HCT116 (cell line): Measurements from ENCODE around the gene KBTBD13. TPM values are rescaled to one million over a fixed set of nuclear protein-coding genes. Genes with fewer than 3 reads are reported as not detected.

Experiments used
- ATAC-seq: fragments of 200-7000 bp; cut with Tn5 transposase; 2 replicates; pipeline ENCODE4 v1.9.1; 2020; ENCODE audit warnings: mild to moderate bottlenecking, moderate library complexity
- BruUV-seq: library from RNA; stranded (reverse); fragments of 400-500 nt; replicated peaks from 2 replicates; lab custom pipeline; 2021; lab: Mats Ljungman, UMichigan
- CTCF ChIA-PET: fragments of 300-600 bp; sonication (Branson Sonifier 250); formaldehyde crosslinking; loops from one replicate; lab custom pipeline; 2021; ENCODE audit warnings: antibody characterized with exemption; lab: Charles Lee
- POLR2A ChIA-PET: fragments of 300-600, 350-600 bp; sonication (Branson Sonifier 250); formaldehyde crosslinking; loops from one replicate; lab custom pipeline; 2021; ENCODE audit warnings: antibody characterized with exemption; lab: Charles Lee
- RAD21 ChIA-PET, 2 experiments: fragments of 300-600 bp; sonication (Branson Sonifier 250); formaldehyde crosslinking; loops; one replicate each; lab custom pipeline; 2023; ENCODE audit warnings: low total read pairs in 2 of 2; ENCODE audit not compliant: uncharacterized antibody in 2 of 2, unreplicated experiment in 2 of 2, low non-redundant PET in 1 of 2; lab: Charles Lee
- DNase-seq: peaks from one replicate; pipeline ENCODE4 v3.0.0-alpha.2; 2010; ENCODE audit warnings: low read depth, low spot score
- H2AFZ ChIP-seq: fragments of 200-600 bp; shearing (Covaris generic), sonication (generic); 2 replicates; pipeline ENCODE4 v1.6.1; 2017; ENCODE audit warnings: low read depth, mixed run types, mixed read lengths, antibody characterized with exemption, low read length; ENCODE audit not compliant: poor library complexity, severe bottlenecking
- H3K27ac ChIP-seq: 2 replicates; pipeline ENCODE4 v1.5.1; 2012; ENCODE audit warnings: low read depth, low read length
- H3K27me3 ChIP-seq: fragments of 200-600 bp; sonication (generic); 2 replicates; pipeline ENCODE4 v1.6.1; 2016; ENCODE audit warnings: mixed run types, low read length, mixed read lengths; ENCODE audit not compliant: insufficient read depth
- H3K36me3 ChIP-seq, 2 experiments: fragments of 200-500 bp in 1 of 2; fragments of 200-600 bp in 1 of 2; sonication (Bioruptor generic) in 1 of 2; sonication (generic) in 1 of 2; 2 replicates each; pipeline versions ENCODE4 v1.5.1 to v1.6.1; 2014 to 2016; ENCODE audit warnings: low read length in 2 of 2, inconsistent platforms in 1 of 2, mixed read lengths in 1 of 2, mixed run types in 1 of 2; ENCODE audit not compliant: insufficient read depth in 2 of 2, control insufficient read depth in 1 of 2
- H3K4me1 ChIP-seq, 2 experiments: fragments of 200-600 bp in 1 of 2; sonication (generic) in 1 of 2; 2 replicates each; pipeline versions ENCODE4 v1.5.1 to v1.6.1; 2012 to 2017; ENCODE audit warnings: low read length in 2 of 2, inconsistent platforms in 1 of 2, mild to moderate bottlenecking in 1 of 2, mixed read lengths in 1 of 2, mixed run types in 1 of 2, moderate library complexity in 1 of 2; ENCODE audit not compliant: insufficient read depth in 2 of 2, control insufficient read depth in 1 of 2
- H3K4me2 ChIP-seq: fragments of 200-600 bp; sonication (generic); 2 replicates; pipeline ENCODE4 v1.6.1; 2017; ENCODE audit warnings: mixed run types, low read length, mixed read lengths
- H3K4me3 ChIP-seq, 2 experiments: fragments of 200-600 bp in 1 of 2; sonication (generic) in 1 of 2; replicated peaks in 1 of 2; 2 replicates each; pipeline ENCODE4 v1.5.1; 2011 to 2016; ENCODE audit warnings: low read length in 2 of 2, control low read depth in 1 of 2, low read depth in 1 of 2, mild to moderate bottlenecking in 1 of 2, mixed read lengths in 1 of 2, mixed run types in 1 of 2
- H3K79me2 ChIP-seq: fragments of 200-600 bp; sonication (generic); 2 replicates; pipeline ENCODE4 v1.6.1; 2017; ENCODE audit warnings: mild to moderate bottlenecking, mixed run types, low read length, moderate library complexity, mixed read lengths; ENCODE audit not compliant: insufficient read depth
- H3K9ac ChIP-seq: fragments of 200-600 bp; sonication (generic); 2 replicates; pipeline ENCODE4 v1.6.1; 2016; ENCODE audit warnings: low read length, mixed read lengths
- H3K9me2 ChIP-seq: fragments of 200-600 bp; sonication (generic), shearing (Covaris generic); 2 replicates; pipeline ENCODE4 v1.6.1; 2017; ENCODE audit warnings: mixed run types, mild to moderate bottlenecking, moderate library complexity; ENCODE audit not compliant: insufficient read depth
- H3K9me3 ChIP-seq, 2 experiments: fragments of 200-500 bp in 1 of 2; fragments of 200-600 bp in 1 of 2; sonication (Bioruptor generic) in 1 of 2; sonication (generic) in 1 of 2; 2 replicates each; pipeline ENCODE4 v1.6.1; 2014 to 2017; ENCODE audit warnings: low read length in 2 of 2, mixed read lengths in 2 of 2, inconsistent platforms in 1 of 2, low read depth in 1 of 2, mild to moderate bottlenecking in 1 of 2, mixed run types in 1 of 2, moderate library complexity in 1 of 2; ENCODE audit not compliant: control insufficient read depth in 1 of 2, insufficient read depth in 1 of 2
- H4K20me1 ChIP-seq: fragments of 200-600 bp; sonication (generic), shearing (Covaris generic); 2 replicates; pipeline ENCODE4 v1.6.1; 2017; ENCODE audit warnings: mixed run types, mild to moderate bottlenecking, moderate library complexity; ENCODE audit not compliant: insufficient read depth
- CEBPB ChIP-seq: IDR thresholded peaks from 2 replicates; pipeline ENCODE4 v1.6.1; 2012; ENCODE audit warnings: low read depth
- EGR1 ChIP-seq: IDR thresholded peaks from 2 replicates; pipeline ENCODE4 v1.6.1; 2012; ENCODE audit warnings: low read depth
- ELF1 ChIP-seq: IDR thresholded peaks from 2 replicates; pipeline ENCODE4 v1.6.1; 2012; ENCODE audit warnings: low read depth, borderline replicate concordance
- JUND ChIP-seq: IDR thresholded peaks from 2 replicates; pipeline ENCODE4 v1.6.1; 2012
- POLR2AphosphoS5 ChIP-seq: IDR thresholded peaks from 2 replicates; pipeline ENCODE4 v1.6.1; 2011; ENCODE audit warnings: mild to moderate bottlenecking, low read depth, low read length, moderate library complexity
- RAD21 ChIP-seq: IDR thresholded peaks from 2 replicates; pipeline ENCODE4 v1.6.1; 2012; ENCODE audit warnings: low read depth, mild to moderate bottlenecking
- SIN3A ChIP-seq: IDR thresholded peaks from 2 replicates; pipeline ENCODE4 v1.6.1; 2012; ENCODE audit warnings: low read depth
- TCF7L2 ChIP-seq: IDR thresholded peaks from 2 replicates; pipeline ENCODE4 v1.7.0; 2011; ENCODE audit warnings: borderline replicate concordance, inconsistent platforms; ENCODE audit not compliant: insufficient read depth, insufficient read length; ENCODE audit errors: extremely low read depth
- ZFX ChIP-seq: fragments of 450-650 bp; IDR thresholded peaks from 2 replicates; pipeline ENCODE4 v1.6.1; 2017
- ZNF274 ChIP-seq: fragments of 200-500 bp; sonication (Bioruptor generic); IDR thresholded peaks from 2 replicates; pipeline ENCODE4 v1.6.1; 2014; ENCODE audit warnings: mild to moderate bottlenecking, low read depth, low read length, inconsistent platforms
- intact Hi-C: fragments of 100-400 bp; cut with micrococcal nuclease; formaldehyde crosslinking; loops from 2 replicates; pipeline ENCODE4 v1.10.0; 2022
- total RNA-seq: library from RNA; stranded (reverse); gene quantifications from one replicate; pipeline ENCODE4 v1.2.1, GENCODE V29; 2021; ENCODE audit not compliant: unreplicated experiment
- TF ChIP-seq, protein P1 (sequence below): IDR thresholded peaks from 2 replicates; pipeline ENCODE4 v1.6.1; 2012
- TF ChIP-seq, protein P2 (sequence below), 3 experiments: fragments of 200-600 bp in 1 of 3; sonication (generic) in 1 of 3; IDR thresholded peaks in 2 of 3; conservative IDR thresholded peaks in 1 of 3; 2 replicates each; pipeline ENCODE4 v1.5.1; 2012 to 2017; ENCODE audit warnings: low read depth in 2 of 3, low read length in 2 of 3, antibody characterized with exemption in 1 of 3, borderline replicate concordance in 1 of 3, control low read depth in 1 of 3, mild to moderate bottlenecking in 1 of 3, mixed read lengths in 1 of 3, mixed run types in 1 of 3, moderate library complexity in 1 of 3; ENCODE audit not compliant: insufficient read depth in 1 of 3
- TF ChIP-seq, protein P3 (sequence below): IDR thresholded peaks from 2 replicates; pipeline ENCODE4 v1.6.1; 2011; ENCODE audit warnings: mild to moderate bottlenecking, low read length, moderate library complexity; ENCODE audit not compliant: insufficient replicate concordance; ENCODE audit errors: extremely low read depth

Gene KBTBD13
- total RNA-seq, 1 experiment from 2014 or later = not detected

DNA sequence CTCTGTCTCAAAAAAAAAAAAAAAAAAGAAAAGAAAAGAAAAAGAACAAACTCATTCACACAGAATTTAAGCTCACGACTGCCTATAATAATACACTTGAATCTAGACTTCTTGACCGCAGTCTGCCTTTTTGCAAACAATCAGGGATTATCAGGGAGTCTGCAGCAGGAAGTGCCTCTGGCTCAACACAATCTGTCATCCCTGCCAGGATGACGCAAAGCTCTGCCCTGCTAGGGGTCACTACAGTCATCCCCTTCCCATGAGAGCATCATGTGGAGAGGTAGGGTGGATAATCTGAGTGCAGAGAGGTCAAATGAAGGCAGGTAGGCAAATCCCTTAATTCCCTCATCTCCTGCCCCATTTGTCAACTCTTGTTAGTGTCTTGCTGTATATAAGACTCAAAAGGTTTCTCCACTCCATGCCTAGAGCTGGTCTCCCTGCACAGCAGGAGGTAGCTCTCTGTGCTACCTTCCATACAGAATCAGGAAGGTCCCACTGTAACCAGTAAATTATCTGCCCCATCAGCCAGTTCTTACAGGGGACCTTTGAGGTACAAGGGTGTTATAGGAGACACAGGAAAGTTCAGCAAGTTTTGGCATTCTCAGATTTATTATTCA lies 34.2 kb downstream of the KBTBD13 start:
- Histone ChIP-seq H3K4me3 (no peak overlapping the region), H3K9ac (no peak overlapping the region), H3K4me2 (no peak overlapping the region), H3K9me3 (no peaks in the 10 kb centered on the region), H3K27me3 (no peaks in the 10 kb centered on the region), H3K36me3 (peaks cover 5 to 13% of the 10 kb centered on the region in 2 experiments; a peak in 3 of 4 replicates), H3K4me1 (no peaks in the 10 kb centered on the region), H2AFZ (no peak overlapping the region), H3K27ac (no peak overlapping the region), H4K20me1 (0 out of 2 replicates have a peak, but pooled peaks cover 3% of the 10 kb centered on the region), H3K9me2 (no peaks in the 10 kb centered on the region), H3K79me2 (no peaks in the 10 kb centered on the region)
- ChIA-PET RAD21 (no interaction called here), POLR2A (no interaction called here), CTCF (interaction anchor here (1.7 kb wide), 1 partner anchor 9 kb away, joined by 4 read pairs; no protein-coding TSS in a partner anchor)
- TF ChIP-seq POLR2AphosphoS5 = no peak
- no peak for TF ChIP-seq JUND
- TF ChIP-seq, protein P1, sequence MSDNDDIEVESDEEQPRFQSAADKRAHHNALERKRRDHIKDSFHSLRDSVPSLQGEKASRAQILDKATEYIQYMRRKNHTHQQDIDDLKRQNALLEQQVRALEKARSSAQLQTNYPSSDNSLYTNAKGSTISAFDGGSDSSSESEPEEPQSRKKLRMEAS = no peak
- ATAC-seq (no peak), DNase-seq (no peak)
- intact Hi-C loops = no loop called here
- BruUV-seq = no TSS peak

DNA sequence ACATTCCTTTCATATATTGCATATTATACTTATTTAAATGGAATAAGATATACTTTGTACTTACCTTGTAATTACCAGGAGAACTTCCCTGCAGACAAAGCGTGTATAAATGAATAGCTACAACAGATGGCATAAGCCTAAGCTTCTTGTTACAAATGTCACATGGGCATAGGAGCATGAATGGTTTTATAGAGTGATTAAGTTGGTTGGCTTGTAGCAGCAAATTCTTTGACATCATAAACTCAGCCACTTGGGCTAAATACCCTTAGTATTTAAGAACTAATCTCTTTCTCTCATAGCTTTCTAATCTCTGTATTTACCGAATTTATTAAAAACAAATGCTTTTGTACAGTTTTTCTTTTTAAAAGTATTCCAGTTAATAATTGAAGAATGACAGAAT lies 38.5 kb downstream of the KBTBD13 start, which contains the start of gene UBAP1L:
Gene UBAP1L, minus strand, starts transcription at position 115 of the 400 bp plus-strand sequence. CDS start 8,985 bp downstream, outside the sequence.
- intact Hi-C loops = no loop called here
- Histone ChIP-seq H4K20me1 (0 out of 2 replicates have a peak, but pooled peaks cover 3% of the 10 kb centered on the region), H3K9ac (no peak within 1 kb of the TSS), H3K36me3 (peaks cover 25 to 26% of the 10 kb centered on the region in 2 experiments)
- CTCF ChIA-PET = interaction anchor here (1.0 kb wide), 1 partner anchor 14 kb away, joined by 3 read pairs; no protein-coding TSS in a partner anchor
- no peak for TF ChIP-seq RAD21
- no peak for TF ChIP-seq CEBPB
- no peak for TF ChIP-seq ZFX
- TF ChIP-seq, protein P1 = no peak
- TF ChIP-seq, protein P2, sequence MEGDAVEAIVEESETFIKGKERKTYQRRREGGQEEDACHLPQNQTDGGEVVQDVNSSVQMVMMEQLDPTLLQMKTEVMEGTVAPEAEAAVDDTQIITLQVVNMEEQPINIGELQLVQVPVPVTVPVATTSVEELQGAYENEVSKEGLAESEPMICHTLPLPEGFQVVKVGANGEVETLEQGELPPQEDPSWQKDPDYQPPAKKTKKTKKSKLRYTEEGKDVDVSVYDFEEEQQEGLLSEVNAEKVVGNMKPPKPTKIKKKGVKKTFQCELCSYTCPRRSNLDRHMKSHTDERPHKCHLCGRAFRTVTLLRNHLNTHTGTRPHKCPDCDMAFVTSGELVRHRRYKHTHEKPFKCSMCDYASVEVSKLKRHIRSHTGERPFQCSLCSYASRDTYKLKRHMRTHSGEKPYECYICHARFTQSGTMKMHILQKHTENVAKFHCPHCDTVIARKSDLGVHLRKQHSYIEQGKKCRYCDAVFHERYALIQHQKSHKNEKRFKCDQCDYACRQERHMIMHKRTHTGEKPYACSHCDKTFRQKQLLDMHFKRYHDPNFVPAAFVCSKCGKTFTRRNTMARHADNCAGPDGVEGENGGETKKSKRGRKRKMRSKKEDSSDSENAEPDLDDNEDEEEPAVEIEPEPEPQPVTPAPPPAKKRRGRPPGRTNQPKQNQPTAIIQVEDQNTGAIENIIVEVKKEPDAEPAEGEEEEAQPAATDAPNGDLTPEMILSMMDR (IDR thresholded peaks at IDR 0.05 in 2 of 3, conservative IDR thresholded peaks at IDR 0.05 in 1 of 3; ENCODE audit: borderline replicate concordance in 1 of 3, insufficient read depth in 1 of 3, low read depth in 2 of 3, low read length in 2 of 3) = no peak
- TF ChIP-seq SIN3A = no peak
- TF ChIP-seq ELF1 = no peak
- TF ChIP-seq TCF7L2 = no peak
- no peak for TF ChIP-seq JUND
- TF ChIP-seq, protein P3, sequence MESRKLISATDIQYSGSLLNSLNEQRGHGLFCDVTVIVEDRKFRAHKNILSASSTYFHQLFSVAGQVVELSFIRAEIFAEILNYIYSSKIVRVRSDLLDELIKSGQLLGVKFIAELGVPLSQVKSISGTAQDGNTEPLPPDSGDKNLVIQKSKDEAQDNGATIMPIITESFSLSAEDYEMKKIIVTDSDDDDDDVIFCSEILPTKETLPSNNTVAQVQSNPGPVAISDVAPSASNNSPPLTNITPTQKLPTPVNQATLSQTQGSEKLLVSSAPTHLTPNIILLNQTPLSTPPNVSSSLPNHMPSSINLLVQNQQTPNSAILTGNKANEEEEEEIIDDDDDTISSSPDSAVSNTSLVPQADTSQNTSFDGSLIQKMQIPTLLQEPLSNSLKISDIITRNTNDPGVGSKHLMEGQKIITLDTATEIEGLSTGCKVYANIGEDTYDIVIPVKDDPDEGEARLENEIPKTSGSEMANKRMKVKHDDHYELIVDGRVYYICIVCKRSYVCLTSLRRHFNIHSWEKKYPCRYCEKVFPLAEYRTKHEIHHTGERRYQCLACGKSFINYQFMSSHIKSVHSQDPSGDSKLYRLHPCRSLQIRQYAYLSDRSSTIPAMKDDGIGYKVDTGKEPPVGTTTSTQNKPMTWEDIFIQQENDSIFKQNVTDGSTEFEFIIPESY = no peak
- TF ChIP-seq EGR1 = no peak
- TF ChIP-seq ZNF274 = no peak
- TF ChIP-seq, all 23 proteins: peak for 0
- no peaks in the 10 kb centered on the region for H3K9me3 ChIP-seq
- H3K27me3 ChIP-seq = no peaks in the 10 kb centered on the region
- no peaks in the 10 kb centered on the region for H3K4me1 ChIP-seq
- no peak within 1 kb of the TSS for H3K4me3 ChIP-seq
- no peak for ATAC-seq
- no peak within 1 kb of the TSS for H3K4me2 ChIP-seq
- DNase-seq = no peak
- H2AFZ ChIP-seq = no peak within 1 kb of the TSS
- H3K79me2 ChIP-seq = no peaks in the 10 kb centered on the region
- ChIA-PET POLR2A (no interaction called here), RAD21 (no interaction called here)
- H3K9me2 ChIP-seq = no peaks in the 10 kb centered on the region
- no TSS peak for BruUV-seq
- no peak within 1 kb of the TSS for H3K27ac ChIP-seq
